SK-N-SH (cell line): ENCODE results near the gene OSBPL5. TPM values are rescaled to one million over a fixed set of nuclear protein-coding genes. Genes with fewer than 3 reads are reported as not detected.
"Not testable (repeated sequence)": the region's sequence is repeated elsewhere in the genome, so short reads cannot be mapped to it uniquely, and the experiment has no call there.

Experiments
- CTCF ChIA-PET: fragments of 300-600, 350-600 bp; formaldehyde crosslinking; extraction: SDS; loops from one replicate; lab custom pipeline; 2021; lab: Yijun Ruan, JAX
- POLR2A ChIA-PET: fragments of 350-600 bp; sonication (Branson Sonifier 250); formaldehyde crosslinking; extraction: SDS; loops from one replicate; lab custom pipeline; 2020; ENCODE audit warnings: antibody characterized with exemption, inconsistent platforms; lab: Yijun Ruan, JAX
- DNase-seq: peaks from one replicate; pipeline ENCODE4 v3.0.0; 2012
- H2AFZ ChIP-seq: fragments of 200-600 bp; sonication (generic); 2 replicates; pipeline ENCODE4 v1.8.1; 2016; ENCODE audit warnings: antibody characterized with exemption, mild to moderate bottlenecking, low read depth
- H3F3A ChIP-seq: fragments of 200-600 bp; sonication (generic); replicated peaks from 2 replicates; pipeline ENCODE3; 2016; ENCODE audit warnings: antibody characterized with exemption, mild to moderate bottlenecking; ENCODE audit not compliant: insufficient read depth
- H3K27ac ChIP-seq, 2 experiments: fragments of 200-500 bp in 1 of 2; fragments of 200-600 bp in 1 of 2; sonication (Bioruptor generic) in 1 of 2; sonication (generic), shearing (Covaris generic) in 1 of 2; 2 replicates each; pipeline versions ENCODE4 v1.5.1 to v1.6.1; 2014 to 2016; ENCODE audit warnings: low read depth in 2 of 2, inconsistent platforms in 1 of 2, low read length in 1 of 2, mild to moderate bottlenecking in 1 of 2, mixed read lengths in 1 of 2
- H3K27me3 ChIP-seq: fragments of 200-600 bp; sonication (generic), shearing (Covaris generic); 2 replicates; pipeline ENCODE4 v1.6.1; 2016; ENCODE audit warnings: mixed run types; ENCODE audit not compliant: insufficient read depth
- H3K36me3 ChIP-seq, 2 experiments: fragments of 200-500 bp in 1 of 2; fragments of 200-600 bp in 1 of 2; sonication (Bioruptor generic) in 1 of 2; sonication (generic) in 1 of 2; replicated peaks in 1 of 2; 2 replicates each; pipeline versions ENCODE3 to v1.5.1; 2014 to 2016; ENCODE audit warnings: low read length in 1 of 2, mild to moderate bottlenecking in 1 of 2; ENCODE audit not compliant: insufficient read depth in 2 of 2, control insufficient read depth in 1 of 2
- H3K4me1 ChIP-seq, 2 experiments: fragments of 200-500 bp in 1 of 2; fragments of 200-600 bp in 1 of 2; sonication (Bioruptor generic) in 1 of 2; sonication (generic), shearing (Covaris generic) in 1 of 2; 2 replicates each; pipeline versions ENCODE4 v1.5.1 to v1.6.1; 2014 to 2016; ENCODE audit warnings: low read depth in 1 of 2, low read length in 1 of 2, mixed run types in 1 of 2; ENCODE audit not compliant: insufficient read depth in 2 of 2, control insufficient read depth in 1 of 2
- H3K4me2 ChIP-seq: fragments of 200-600 bp; sonication (generic), shearing (Covaris generic); 2 replicates; pipeline ENCODE4 v1.6.1; 2017; ENCODE audit warnings: mixed run types
- H3K4me3 ChIP-seq, 2 experiments: fragments of 200-500 bp in 1 of 2; fragments of 200-600 bp in 1 of 2; sonication (Bioruptor generic) in 1 of 2; sonication (generic), shearing (Covaris generic) in 1 of 2; 2 replicates each; pipeline versions ENCODE4 v1.5.1 to v1.8.1; 2014 to 2016; ENCODE audit warnings: low read depth in 2 of 2, inconsistent platforms in 1 of 2, low read length in 1 of 2, mild to moderate bottlenecking in 1 of 2, mixed read lengths in 1 of 2, moderate library complexity in 1 of 2
- H3K79me2 ChIP-seq: fragments of 200-600 bp; sonication (generic); 2 replicates; pipeline ENCODE4 v1.8.1; 2017; ENCODE audit warnings: mild to moderate bottlenecking; ENCODE audit not compliant: insufficient read depth
- H3K9ac ChIP-seq: fragments of 200-600 bp; sonication (generic); 2 replicates; pipeline ENCODE4 v1.6.1; 2017; ENCODE audit warnings: mixed run types
- H3K9me2 ChIP-seq: fragments of 200-600 bp; sonication (generic); 2 replicates; pipeline ENCODE4 v1.6.1; 2017; ENCODE audit warnings: mixed run types
- H3K9me3 ChIP-seq: fragments of 200-600 bp; sonication (generic); 2 replicates; pipeline ENCODE4 v1.6.1; 2017; ENCODE audit warnings: mixed run types, mild to moderate bottlenecking, moderate library complexity
- H4K20me1 ChIP-seq: fragments of 200-600 bp; sonication (generic); 2 replicates; pipeline ENCODE4 v1.6.1; 2017; ENCODE audit warnings: mild to moderate bottlenecking, mixed run types; ENCODE audit not compliant: insufficient read depth
- CHD2 ChIP-seq: fragments of 150-350 bp; IDR thresholded peaks from 2 replicates; pipeline ENCODE4 v1.6.1; 2018; ENCODE audit warnings: low read length; ENCODE audit not compliant: partially characterized antibody
- EP300 ChIP-seq, 2 experiments: IDR thresholded peaks; 2 replicates each; pipeline versions ENCODE4 v1.4.0 to v1.6.1; 2012; ENCODE audit warnings: borderline replicate concordance in 1 of 2, low read depth in 1 of 2, low read length in 1 of 2
- GATA2 ChIP-seq: sonication (generic); formaldehyde crosslinking; IDR thresholded peaks from 2 replicates; pipeline ENCODE4 v1.5.0; 2020; ENCODE audit warnings: mild to moderate bottlenecking, missing genetic modification reagents
- JUND ChIP-seq: IDR thresholded peaks from 2 replicates; pipeline ENCODE4 v1.4.0; 2012
- NRF1 ChIP-seq: IDR thresholded peaks from 2 replicates; pipeline ENCODE4 v1.6.1; 2012; ENCODE audit warnings: low read depth, mild to moderate bottlenecking, low read length
- POLR2AphosphoS5 ChIP-seq: IDR thresholded peaks from 2 replicates; pipeline ENCODE4 v1.6.1; 2012; ENCODE audit warnings: low read depth, low read length
- RAD21 ChIP-seq: IDR thresholded peaks from 2 replicates; pipeline ENCODE4 v1.6.1; 2012; ENCODE audit warnings: mild to moderate bottlenecking, low read length
- RXRA ChIP-seq: IDR thresholded peaks from 2 replicates; pipeline ENCODE4 v1.4.0; 2012; ENCODE audit warnings: low read depth, mild to moderate bottlenecking, borderline replicate concordance
- SMC3 ChIP-seq: IDR thresholded peaks from 2 replicates; pipeline ENCODE4 v1.6.1; 2012; ENCODE audit warnings: low read depth, low read length, improper control_type of control experiment
- TAF1 ChIP-seq: IDR thresholded peaks from 2 replicates; pipeline ENCODE4 v1.6.1; 2012; ENCODE audit warnings: low read depth, mild to moderate bottlenecking, low read length, moderate library complexity, borderline replicate concordance
- WGBS: methylation state at CpG from one replicate; pipeline ENCODE4 v1.1.6; 2017; ENCODE audit warnings: low lambda C conversion rate; 5-methylcytosine and 5-hydroxymethylcytosine counted together
- polyA plus RNA-seq, 3 experiments: library from polyadenylated mRNA; depleted of rRNA; stranded (reverse); fragments of >200 nt; gene quantifications; 2 replicates each; pipeline ENCODE4 v1.2.3, GENCODE V29; 2012

OSBPL5 gene
- polyA plus RNA-seq, 1 of the 3 experiments (the other 2 are of a cell fraction), result 10.9 TPM

DNA sequence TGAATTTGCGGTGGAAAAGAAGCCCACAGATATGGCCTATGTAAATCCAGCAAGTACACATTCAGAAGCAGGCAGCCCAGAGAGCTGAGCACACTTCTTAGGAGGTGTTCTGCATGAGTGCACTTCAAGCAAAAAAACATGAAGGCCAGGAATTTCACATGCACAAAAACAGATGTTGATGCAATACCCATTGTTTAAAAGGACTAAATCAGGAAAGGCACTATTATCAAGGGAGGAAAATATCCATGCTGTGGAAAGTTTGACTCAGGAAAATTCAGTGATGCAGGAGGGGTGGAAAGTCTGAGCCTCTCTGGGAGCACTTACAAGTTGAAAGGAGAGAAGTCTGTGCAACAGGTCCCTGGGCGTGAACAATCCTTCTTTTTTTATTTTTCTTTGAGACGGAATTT is 92.1 kb downstream of the OSBPL5 start:
- Histone ChIP-seq H2AFZ (no peak overlapping the region), H3K9ac (no peak overlapping the region), H3K27ac (no peak overlapping the region), H3K9me2 (no peaks in the 10 kb centered on the region), H3K79me2 (no peaks in the 10 kb centered on the region), H4K20me1 (no peaks in the 10 kb centered on the region), H3K4me2 (no peak overlapping the region), H3F3A (no peaks in the 10 kb centered on the region), H3K27me3 (no peaks in the 10 kb centered on the region), H3K4me1 (peaks cover 0 to 9% of the 10 kb centered on the region in 2 experiments; a peak in 1 of 4 replicates), H3K9me3 (no peaks in the 10 kb centered on the region), H3K4me3 (no peak overlapping the region), H3K36me3 (no peaks in the 10 kb centered on the region)
- ChIA-PET POLR2A (no interaction called here), CTCF (interaction anchor here (0.7 to 4.1 kb wide), 4 partner anchors 16 to 268 kb away, joined by 3 to 21 read pairs (median 4); no protein-coding TSS in a partner anchor)
- DNase-seq, result no peak
- TF ChIP-seq JUND, result no peak
- TF ChIP-seq EP300 (IDR thresholded peaks at IDR 0.05; ENCODE audit: borderline replicate concordance in 1 of 2, low read depth in 1 of 2, low read length in 1 of 2), result no peak
- TF ChIP-seq SMC3, result no peak
- TF ChIP-seq RXRA, result no peak
- WGBS, result 79% methylated on average over 2 of the region's 3 CpGs

GRCh38 chr11:3069425-3069824 is 95.7 kb downstream of the OSBPL5 start:
- 82% methylated on average over 8 of the region's 8 CpGs for WGBS
- no peak for DNase-seq
- Histone ChIP-seq H3K27ac (no peak overlapping the region), H3K9me2 (no peaks in the 10 kb centered on the region), H2AFZ (no peak overlapping the region), H3K79me2 (no peaks in the 10 kb centered on the region), H3K4me1 (peaks cover 0 to under 1% of the 10 kb centered on the region in 2 experiments; a peak in 1 of 4 replicates), H3F3A (no peaks in the 10 kb centered on the region), H3K36me3 (no peaks in the 10 kb centered on the region), H3K9me3 (no peaks in the 10 kb centered on the region), H3K4me3 (no peak overlapping the region), H4K20me1 (no peaks in the 10 kb centered on the region), H3K27me3 (no peaks in the 10 kb centered on the region), H3K9ac (no peak overlapping the region), H3K4me2 (no peak overlapping the region)
- POLR2A ChIA-PET, result no interaction called here
- CTCF ChIA-PET, result interaction anchor here (4.1 kb wide), 1 partner anchor 22 kb away, joined by 21 read pairs; no protein-coding TSS in a partner anchor
- no peak for TF ChIP-seq POLR2AphosphoS5
- no peak for TF ChIP-seq TAF1
- TF ChIP-seq NRF1, result no peak
- no peak for TF ChIP-seq SMC3
- no peak for TF ChIP-seq GATA2 (CRISPR knock-in tag)
- no peak for TF ChIP-seq CHD2
- no peak for TF ChIP-seq RAD21

- H3K4me3 ChIP-seq, H3K79me2 ChIP-seq, H3K9ac ChIP-seq, H4K20me1 ChIP-seq, H3K4me1 ChIP-seq, POLR2A ChIA-PET, H3F3A ChIP-seq, H3K9me2 ChIP-seq, DNase-seq, H3K27me3 ChIP-seq, H3K9me3 ChIP-seq, H3K4me2 ChIP-seq, H3K27ac ChIP-seq, H2AFZ ChIP-seq, H3K36me3 ChIP-seq: not testable (repeated sequence)
- 67% methylated on average over 3 of the region's 3 CpGs for WGBS
- CTCF ChIA-PET, result interaction anchor here (1.1 to 1.2 kb wide), 1 partner anchor 25 kb away, joined by 4 to 5 read pairs; no protein-coding TSS in a partner anchor
Measured at GRCh38 chr11:3066308-3066707, 98.8 kb downstream of the OSBPL5 start.

GRCh38 chr11:3064709-3065108 is 100.4 kb downstream of the OSBPL5 start:
- POLR2A ChIA-PET, H3K27ac ChIP-seq: not testable (repeated sequence)
- 51% methylated on average over 6 of the region's 6 CpGs for WGBS

DNA sequence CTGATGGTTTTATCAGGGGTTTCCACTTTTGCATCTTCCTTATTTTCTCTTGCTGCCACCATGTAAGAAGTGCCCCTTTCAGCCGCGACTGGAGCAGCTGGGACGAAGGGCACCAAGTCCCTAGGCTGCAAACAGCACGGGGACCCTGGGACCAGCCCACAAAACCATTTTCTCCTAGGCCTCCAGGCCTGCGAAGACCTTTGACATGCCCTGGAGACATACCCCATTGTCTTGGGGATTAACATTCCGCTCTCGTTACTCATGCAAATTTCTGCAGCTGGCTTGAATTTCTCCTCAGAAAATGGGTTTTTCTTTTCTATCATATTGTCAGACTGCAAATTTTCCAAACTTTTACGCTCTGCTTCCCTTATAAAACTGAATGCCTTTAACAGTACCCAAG is 101.2 kb downstream of the OSBPL5 start:
- H3K27ac ChIP-seq, H3K79me2 ChIP-seq, H3K27me3 ChIP-seq, H2AFZ ChIP-seq, H3F3A ChIP-seq, H3K9me3 ChIP-seq, H3K4me1 ChIP-seq, H3K9ac ChIP-seq, H4K20me1 ChIP-seq, POLR2A ChIA-PET, H3K4me2 ChIP-seq, H3K4me3 ChIP-seq, DNase-seq, H3K9me2 ChIP-seq, H3K36me3 ChIP-seq: not testable (repeated sequence)
- WGBS, result 80% methylated on average over 8 of the region's 8 CpGs
- CTCF ChIA-PET, result interaction anchor here (1.0 to 1.2 kb wide), 3 partner anchors 12 to 28 kb away, joined by 3 to 5 read pairs (median 3); no protein-coding TSS in a partner anchor

More at GRCh38 chr11:3064709-3065108, 100.4 kb downstream of the OSBPL5 start:
- H2AFZ ChIP-seq, H3K36me3 ChIP-seq, H3K27me3 ChIP-seq, CTCF ChIA-PET, H3K4me2 ChIP-seq, H3K79me2 ChIP-seq, H3K9ac ChIP-seq, H3K9me3 ChIP-seq, H4K20me1 ChIP-seq, H3F3A ChIP-seq, DNase-seq, H3K4me3 ChIP-seq, H3K9me2 ChIP-seq, H3K4me1 ChIP-seq: not testable (repeated sequence)
